LNCAP (cell line): ENCODE data around the gene CTDP1.

Experiments used
- CTCF ChIP-seq: fragments of 450-650 bp; IDR thresholded peaks from 2 replicates; pipeline ENCODE4 v1.5.1; 2017; ENCODE audit warnings: mild to moderate bottlenecking

CTDP1 gene

DNA sequence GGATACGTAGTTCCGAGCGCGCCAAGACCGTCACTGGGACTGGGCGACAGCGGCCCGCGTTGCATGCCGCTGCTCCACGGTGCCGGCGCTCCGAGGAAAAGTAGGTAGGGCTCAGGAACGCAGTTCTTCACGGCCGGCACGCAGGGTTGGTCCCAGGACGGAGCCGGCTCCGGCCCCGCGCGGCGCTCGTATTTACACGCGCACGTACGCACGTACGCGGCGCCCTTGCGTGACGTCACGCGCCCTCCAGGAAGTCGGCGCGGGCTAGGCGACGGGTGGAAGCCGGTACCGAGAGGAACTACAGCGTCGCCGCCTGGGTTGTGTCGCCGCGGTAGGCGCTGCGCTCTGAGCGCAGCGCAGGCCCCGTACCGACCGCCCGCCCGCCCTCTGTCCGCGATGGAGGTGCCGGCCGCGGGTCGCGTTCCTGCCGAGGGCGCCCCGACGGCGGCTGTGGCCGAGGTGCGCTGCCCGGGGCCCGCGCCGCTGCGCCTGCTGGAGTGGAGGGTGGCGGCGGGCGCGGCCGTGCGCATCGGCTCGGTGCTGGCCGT lies at the start of gene CTDP1:
Gene CTDP1, plus strand, starts transcription at position 252 of the 548 bp plus-strand sequence. Its CDS starts 145 bp downstream, at position 397.
- no peak for TF ChIP-seq CTCF

- TF ChIP-seq CTCF, result no peak
These were observed 49.1 kb upstream of the CTDP1 start for GRCh38 chr18:79630281-79631095.

- no peak for TF ChIP-seq CTCF
These were observed 48.5 kb upstream of the CTDP1 start for GRCh38 chr18:79631096-79631507.

- TF ChIP-seq CTCF, result no peak
These were observed 47.7 kb upstream of the CTDP1 start for GRCh38 chr18:79631761-79632446.

GRCh38 chr18:79632765-79633164 lies 46.8 kb upstream of the CTDP1 start:
- TF ChIP-seq CTCF, result no peak

DNA sequence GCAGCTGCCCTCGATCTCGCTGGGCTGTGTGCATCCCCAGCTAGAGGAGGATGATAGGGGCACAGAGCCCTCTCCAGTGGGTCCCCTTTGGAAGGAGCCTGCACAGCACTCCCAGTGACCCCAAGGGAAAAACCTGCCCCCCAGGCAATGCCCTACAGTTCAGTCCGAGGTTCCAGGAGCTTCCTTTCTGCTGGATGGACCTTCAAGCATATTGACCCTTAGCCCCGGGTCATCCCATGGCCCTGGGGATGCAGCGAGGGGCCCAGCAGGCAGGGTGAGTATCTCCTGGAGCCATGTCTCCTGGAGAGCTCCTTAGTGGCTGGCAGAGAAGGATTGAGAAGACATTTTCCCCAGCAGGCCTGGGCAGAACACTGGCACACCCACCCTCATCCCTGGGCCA lies 45.4 kb upstream of the CTDP1 start:
- no peak for TF ChIP-seq CTCF

GRCh38 chr18:79634593-79635426 lies 44.8 kb upstream of the CTDP1 start:
- TF ChIP-seq CTCF, result no peak
